K562 (cell line): ENCODE measurements around the gene DAPK2. TPM values are rescaled to one million over a fixed set of nuclear protein-coding genes. Genes with fewer than 3 reads are reported as not detected.

Experiments
- AFF1 ChIP-seq, 2 experiments: fragments of 450-650 bp; IDR thresholded peaks; 2 replicates each; pipeline ENCODE4 v1.6.1; 2018; ENCODE audit warnings: mild to moderate bottlenecking in 2 of 2, low read depth in 1 of 2; ENCODE audit not compliant: partially characterized antibody in 2 of 2
- ATF4 ChIP-seq: fragments of 450-650 bp; formaldehyde crosslinking; IDR thresholded peaks from 2 replicates; pipeline ENCODE4 v1.4.0; 2022; ENCODE audit warnings: mild to moderate bottlenecking, moderate library complexity
- KLF13 ChIP-seq: fragments of 450-650 bp; IDR thresholded peaks from 2 replicates; pipeline ENCODE4 v1.6.1; 2016; ENCODE audit warnings: missing genetic modification characterization, low read depth, mild to moderate bottlenecking, missing compliant biosample characterization, moderate library complexity, borderline replicate concordance
- MCM2 ChIP-seq: fragments of 450-650 bp; IDR thresholded peaks from 2 replicates; pipeline ENCODE4 v1.6.1; 2017; ENCODE audit warnings: low read depth, mild to moderate bottlenecking
- RERE ChIP-seq: sonication (generic); formaldehyde crosslinking; IDR thresholded peaks from 2 replicates; pipeline ENCODE4 v1.8.0; 2023; ENCODE audit warnings: missing genetic modification reagents, mild to moderate bottlenecking, borderline replicate concordance
- SIRT6 ChIP-seq: IDR thresholded peaks from one replicate; pipeline ENCODE4 v1.6.1; 2012; ENCODE audit warnings: low read depth, mild to moderate bottlenecking, control low read depth, inconsistent platforms, low read length, moderate library complexity
- TSC22D4 ChIP-seq: fragments of 450-650 bp; IDR thresholded peaks from 2 replicates; pipeline ENCODE4 v1.6.1; 2016; ENCODE audit warnings: missing genetic modification characterization, missing biosample characterization, control low read depth
- ZNF512 ChIP-seq: IDR thresholded peaks from 2 replicates; pipeline ENCODE4 v1.6.1; 2016; ENCODE audit warnings: missing genetic modification characterization, missing compliant biosample characterization
- polyA plus RNA-seq, 8 experiments: library from polyadenylated mRNA; depleted of rRNA in 4 of 8; stranded (reverse) in 5 of 8; unstranded in 3 of 8; fragments of >200 nt; fragmentation: Nextera tagmentation in 2 of 8; fragmentation: Illumina TruSeq in 1 of 8; extraction: Ambion mirVana in 2 of 8; extraction: Trizol in 1 of 8; gene quantifications; 2 replicates each; pipeline versions ENCODE4 v1.2.1 to v1.2.3, GENCODE V29; 2011 to 2014; ENCODE audit warnings: inconsistent platforms in 1 of 8, missing spikeins in 1 of 8
- total RNA-seq, 7 experiments: library from RNA; depleted of rRNA in 6 of 7; stranded (reverse); fragments of >200 nt in 6 of 7; fragmentation: Illumina TruSeq in 2 of 7; extraction: Trizol in 2 of 7; gene quantifications; 2 replicates each; pipeline versions ENCODE4 v1.2.1 to v1.2.3, GENCODE V29; 2011 to 2021; ENCODE audit warnings: low replicate concordance in 1 of 7

Gene DAPK2
- total and polyA plus RNA-seq, 9 of the 15 experiments (the other 6 are each of a cell fraction or from before 2014, with no cell fraction given): 0.14 to 5.2 (median 2.2) TPM

GRCh38 chr15:63982381-63982854, 63.9 kb downstream of the DAPK2 start (continued):
- TF ChIP-seq KLF13 (tag) (no peak), SIRT6 (no peak), ZNF512 (tag) (no peak), ATF4 (CRISPR knock-in tag) (no peak), AFF1 (IDR thresholded peaks at IDR 0.05; ENCODE audit: low read depth in 1 of 2, partially characterized antibody in 2 of 2) (no peak), RERE (CRISPR knock-in tag) (no peak), TSC22D4 (tag) (no peak), MCM2 (no peak)
